Colonic mucosa (tissue), 4 donors: Measurements from ENCODE around the gene CSDE1. TPM values are rescaled to one million over a fixed set of nuclear protein-coding genes. Genes with fewer than 3 reads are reported as not detected.

Experiments used
- DNase-seq: peaks from one replicate; pipeline ENCODE4 v3.0.0-alpha.2; 2020
- H3K27ac ChIP-seq: fragments of 200-600 bp; one replicate; pipeline ENCODE4 v1.8.0; 2021
- H3K27me3 ChIP-seq: fragments of 200-600 bp; one replicate; pipeline ENCODE4 v1.8.0; 2021
- H3K36me3 ChIP-seq: fragments of 200-600 bp; one replicate; pipeline ENCODE4 v1.8.0; 2021
- H3K4me1 ChIP-seq: fragments of 200-600 bp; one replicate; pipeline ENCODE4 v1.8.0; 2021; ENCODE audit warnings: mild to moderate bottlenecking
- H3K4me3 ChIP-seq: fragments of 200-600 bp; one replicate; pipeline ENCODE4 v1.8.0; 2021
- H3K9ac ChIP-seq, 2 donors: one replicate each; pipeline ENCODE4 v1.7.0; 2013; ENCODE audit warnings: control low read depth in 2 of 2, low read depth in 2 of 2, low read length in 2 of 2
- H3K9me3 ChIP-seq: fragments of 200-600 bp; one replicate; pipeline ENCODE4 v1.8.0; 2021
- intact Hi-C: fragments of 100-400 bp; cut with DNase I; formaldehyde crosslinking; loops from one replicate; pipeline ENCODE4 v1.14.1; 2022
- total RNA-seq, 2 donors: library from RNA; stranded (reverse); fragmentation: NEBNext Ultra II Directional in 1 of 2; extraction: Animal tissue kit (Norgen Biotek cat#: 25700) in 1 of 2; gene quantifications; one replicate each; pipeline ENCODE4 v1.2.1, GENCODE V29; 2021
- TF ChIP-seq, protein P1 (sequence below): fragments of 200-600 bp; IDR thresholded peaks from one replicate; pipeline ENCODE4 v1.8.0; 2022; ENCODE audit warnings: antibody characterized with exemption, mild to moderate bottlenecking
- donor health status: healthy.
- donor health status: DM: no; HTN: no; CAD: no.
- donor health status: DM: no; HTN: no; CAD: no.

Gene CSDE1
- total RNA-seq, 2 donors from 2014 or later: 381 to 523 TPM

DNA sequence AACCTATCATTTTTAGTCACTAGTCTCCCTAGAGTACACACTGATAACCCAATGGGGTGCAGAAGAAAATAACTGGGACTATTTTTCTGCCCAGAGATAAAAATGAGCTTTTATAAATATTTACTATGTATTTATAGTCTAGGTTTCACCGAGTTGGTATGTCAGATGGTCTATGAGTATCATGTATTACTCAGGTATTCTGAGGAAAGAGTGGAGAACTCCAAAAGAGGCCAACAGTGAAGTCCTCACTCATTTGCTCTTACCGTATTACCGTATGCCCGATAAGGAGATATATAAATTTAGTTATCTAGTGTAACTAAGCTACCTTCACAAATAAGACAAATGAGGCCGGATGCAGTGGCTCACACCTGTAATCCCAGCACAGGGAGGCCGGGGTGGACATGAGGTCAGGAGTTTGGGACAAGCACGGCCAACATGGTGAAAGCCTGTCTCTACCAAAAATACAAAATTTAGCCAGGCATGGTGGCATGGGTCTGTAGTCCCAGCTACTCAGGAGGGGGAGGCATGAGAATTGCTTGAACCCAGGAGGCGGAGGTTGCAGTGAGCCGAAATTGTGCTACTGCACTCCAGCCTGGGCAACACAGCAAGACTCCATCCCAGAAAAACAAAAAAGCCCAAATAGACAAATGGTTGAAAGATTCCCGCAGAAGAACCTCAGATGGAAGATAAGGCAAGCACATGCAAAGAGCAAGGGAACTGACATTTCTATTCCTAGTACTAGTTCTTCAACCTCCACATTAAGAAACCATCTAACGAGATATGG, 15.6 kb downstream of the CSDE1 start:
- intact Hi-C loops: no loop called here
- no peak for DNase-seq
- Histone ChIP-seq H3K4me3 (no peak overlapping the region), H3K27me3 (no peaks in the 10 kb centered on the region), H3K4me1 (no peaks in the 10 kb centered on the region), H3K27ac (no peak overlapping the region), H3K36me3 (no peaks in the 10 kb centered on the region), H3K9me3 (no peaks in the 10 kb centered on the region), H3K9ac (no peak overlapping the region)
- TF ChIP-seq, protein P1, sequence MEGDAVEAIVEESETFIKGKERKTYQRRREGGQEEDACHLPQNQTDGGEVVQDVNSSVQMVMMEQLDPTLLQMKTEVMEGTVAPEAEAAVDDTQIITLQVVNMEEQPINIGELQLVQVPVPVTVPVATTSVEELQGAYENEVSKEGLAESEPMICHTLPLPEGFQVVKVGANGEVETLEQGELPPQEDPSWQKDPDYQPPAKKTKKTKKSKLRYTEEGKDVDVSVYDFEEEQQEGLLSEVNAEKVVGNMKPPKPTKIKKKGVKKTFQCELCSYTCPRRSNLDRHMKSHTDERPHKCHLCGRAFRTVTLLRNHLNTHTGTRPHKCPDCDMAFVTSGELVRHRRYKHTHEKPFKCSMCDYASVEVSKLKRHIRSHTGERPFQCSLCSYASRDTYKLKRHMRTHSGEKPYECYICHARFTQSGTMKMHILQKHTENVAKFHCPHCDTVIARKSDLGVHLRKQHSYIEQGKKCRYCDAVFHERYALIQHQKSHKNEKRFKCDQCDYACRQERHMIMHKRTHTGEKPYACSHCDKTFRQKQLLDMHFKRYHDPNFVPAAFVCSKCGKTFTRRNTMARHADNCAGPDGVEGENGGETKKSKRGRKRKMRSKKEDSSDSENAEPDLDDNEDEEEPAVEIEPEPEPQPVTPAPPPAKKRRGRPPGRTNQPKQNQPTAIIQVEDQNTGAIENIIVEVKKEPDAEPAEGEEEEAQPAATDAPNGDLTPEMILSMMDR: no peak

DNA sequence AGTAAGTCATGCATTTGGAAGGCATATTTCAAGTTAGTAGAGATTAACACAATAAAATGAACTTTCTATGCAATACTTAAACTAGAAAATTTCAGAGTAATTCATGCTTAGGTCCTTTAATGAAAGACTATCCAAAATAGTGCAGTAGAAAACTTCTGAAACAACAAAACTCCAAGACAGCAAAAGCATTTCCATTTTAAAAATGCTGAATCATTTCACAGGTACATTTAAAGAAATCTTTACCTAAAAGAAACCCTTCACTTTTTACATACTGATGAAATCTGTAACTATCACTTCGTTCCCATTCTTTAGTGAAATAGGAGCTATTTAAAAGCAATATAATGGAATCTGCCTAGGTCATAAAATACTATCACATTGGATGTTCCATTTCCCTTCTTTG, 17.5 kb downstream of the CSDE1 start:
- Histone ChIP-seq H3K9me3 (no peaks in the 10 kb centered on the region), H3K36me3 (peaks cover 5% of the 10 kb centered on the region), H3K4me1 (no peaks in the 10 kb centered on the region), H3K27me3 (no peaks in the 10 kb centered on the region), H3K9ac (no peak overlapping the region), H3K4me3 (no peak overlapping the region), H3K27ac (no peak overlapping the region)
- no peak for DNase-seq
- intact Hi-C loops: no loop called here
- TF ChIP-seq, protein P1: no peak

DNA sequence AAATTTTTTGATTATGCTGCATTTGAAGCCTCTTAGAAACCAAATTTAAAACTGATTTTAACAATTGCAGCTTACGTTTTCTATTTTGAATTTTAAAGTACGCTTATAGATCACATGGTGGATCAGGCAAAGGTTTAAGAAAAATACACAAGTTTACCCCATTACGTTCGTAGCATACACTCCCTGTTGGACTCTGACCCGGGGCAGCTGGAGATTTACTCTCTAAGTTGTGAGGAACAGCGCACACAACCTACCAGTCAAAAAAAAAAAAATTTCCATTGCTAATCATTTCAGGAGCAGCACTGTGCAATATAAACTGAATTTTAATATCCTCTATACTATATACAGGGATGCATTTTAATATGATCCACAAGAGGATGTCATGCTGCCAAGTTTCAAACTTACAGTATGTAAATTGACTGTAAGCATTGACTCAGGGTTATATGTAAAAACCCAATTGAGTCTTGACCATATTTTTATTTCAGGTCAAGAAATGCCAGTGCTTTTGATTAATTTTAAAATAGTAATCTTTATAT, 20.4 kb downstream of the CSDE1 start:
- peak; percentile 68 for DNase-seq
- H3K27me3 ChIP-seq: no peaks in the 10 kb centered on the region
- H3K27ac ChIP-seq: no peak overlapping the region
- H3K9ac ChIP-seq: no peak overlapping the region
- intact Hi-C loops: no loop called here
- no peak overlapping the region for H3K4me3 ChIP-seq
- H3K36me3 ChIP-seq: peaks cover 19% of the 10 kb centered on the region
- TF ChIP-seq, protein P1: no peak
- H3K4me1 ChIP-seq: no peaks in the 10 kb centered on the region
- no peaks in the 10 kb centered on the region for H3K9me3 ChIP-seq

DNA sequence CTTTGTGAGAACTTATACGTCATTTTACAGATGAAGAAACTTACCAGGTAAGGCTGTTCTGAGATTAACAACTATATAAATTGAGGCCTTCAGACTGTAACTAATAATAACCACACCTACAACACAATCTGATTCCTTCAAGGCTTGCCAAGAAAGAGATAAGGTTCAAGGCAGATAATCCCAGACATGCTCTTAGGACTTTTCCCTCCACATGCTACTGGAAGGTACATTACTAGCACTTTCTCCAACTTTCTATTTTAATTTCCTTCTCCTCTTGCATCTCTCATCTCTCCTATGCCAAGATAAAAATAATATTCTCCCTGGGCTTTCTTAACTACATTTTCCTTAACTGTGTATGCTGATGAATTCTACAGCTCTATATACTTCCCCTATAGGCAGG, 22.3 kb downstream of the CSDE1 start:
- H3K9ac ChIP-seq: no peak overlapping the region
- no peak for DNase-seq
- H3K36me3 ChIP-seq: peaks cover 25% of the 10 kb centered on the region
- no peak overlapping the region for H3K4me3 ChIP-seq
- H3K27ac ChIP-seq: no peak overlapping the region
- no peaks in the 10 kb centered on the region for H3K4me1 ChIP-seq
- H3K27me3 ChIP-seq: no peaks in the 10 kb centered on the region
- intact Hi-C loops: no loop called here
- no peaks in the 10 kb centered on the region for H3K9me3 ChIP-seq
- TF ChIP-seq, protein P1: no peak

DNA sequence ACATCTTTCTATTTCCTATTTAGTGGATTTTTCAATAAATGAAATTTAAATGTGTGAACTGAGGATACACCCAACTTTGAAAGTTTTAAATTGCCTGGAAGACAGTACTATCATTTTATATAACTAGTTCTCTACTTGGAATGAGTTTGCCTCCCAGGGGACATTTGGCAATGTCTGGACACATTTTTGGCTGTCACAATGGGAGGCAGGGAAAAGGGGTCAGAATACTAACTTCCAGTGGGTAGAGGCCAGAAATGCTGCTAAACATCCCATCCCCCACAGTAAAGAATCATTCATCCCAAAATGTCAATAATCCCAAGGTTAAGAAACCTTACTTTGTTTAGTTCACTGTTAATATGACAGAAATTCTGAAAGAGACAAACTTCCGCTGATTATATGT, 28.0 kb downstream of the CSDE1 start:
- intact Hi-C loops: no loop called here
- TF ChIP-seq, protein P1: no peak
- Histone ChIP-seq H3K9me3 (no peaks in the 10 kb centered on the region), H3K27ac (no peak overlapping the region), H3K27me3 (no peaks in the 10 kb centered on the region), H3K9ac (no peak overlapping the region), H3K36me3 (peaks cover 28% of the 10 kb centered on the region), H3K4me1 (no peaks in the 10 kb centered on the region), H3K4me3 (no peak overlapping the region)
- no peak for DNase-seq
